H1 (cell line): ENCODE measurements around the gene DGKD. TPM values are rescaled to one million over a fixed set of nuclear protein-coding genes. Genes with fewer than 3 reads are reported as not detected.

Experiments used
- CTCF ChIA-PET: fragments of 300-600 bp; sonication (Branson Sonifier 250); formaldehyde crosslinking; loops from one replicate; lab custom pipeline; 2021; ENCODE audit not compliant: partially characterized antibody; lab: Charles Lee
- POLR2A ChIA-PET: fragments of 300-600 bp; sonication (Branson Sonifier 250); formaldehyde crosslinking; loops from one replicate; lab custom pipeline; 2021; ENCODE audit warnings: inconsistent platforms; ENCODE audit not compliant: partially characterized antibody; lab: Charles Lee
- DNase-seq, 2 experiments: peaks; one replicate each; pipeline versions ENCODE4 v3.0.0 to v3.0.0-alpha.2; 2010 to 2022; ENCODE audit warnings: low spot score in 2 of 2, low read depth in 1 of 2, mixed read lengths in 1 of 2
- FAIRE-seq: peaks from 2 replicates; lab custom pipeline; 2011; peaks lifted over from hg19 to GRCh38; lab: Jason Lieb, UNC
- H2AFZ ChIP-seq: 2 replicates; pipeline ENCODE4 v1.8.1; 2012; ENCODE audit warnings: low read length, inconsistent platforms
- H2AK5ac ChIP-seq: 2 replicates; pipeline ENCODE4 v1.6.1; 2013; ENCODE audit warnings: low read depth, low read length
- H2BK120ac ChIP-seq: replicated peaks from 2 replicates; pipeline ENCODE3; 2013; ENCODE audit warnings: low read depth, low read length, inconsistent platforms
- H2BK12ac ChIP-seq: 2 replicates; pipeline ENCODE4 v1.6.1; 2013; ENCODE audit warnings: low read depth, low read length
- H2BK15ac ChIP-seq: 2 replicates; pipeline ENCODE4 v1.6.1; 2013; ENCODE audit warnings: low read length
- H2BK20ac ChIP-seq: 2 replicates; pipeline ENCODE4 v1.6.1; 2013; ENCODE audit warnings: low read length
- H2BK5ac ChIP-seq: 2 replicates; pipeline ENCODE4 v1.6.1; 2013; ENCODE audit warnings: low read depth, low read length
- H3K14ac ChIP-seq: 2 replicates; pipeline ENCODE4 v1.6.1; 2013; ENCODE audit warnings: inconsistent platforms; ENCODE audit not compliant: insufficient read length
- H3K18ac ChIP-seq: 2 replicates; pipeline ENCODE4 v1.6.1; 2013; ENCODE audit warnings: low read length; ENCODE audit errors: extremely low read depth
- H3K23ac ChIP-seq: 2 replicates; pipeline ENCODE4 v1.6.1; 2013; ENCODE audit warnings: inconsistent platforms; ENCODE audit not compliant: insufficient read length
- H3K23me2 ChIP-seq: 2 replicates; pipeline ENCODE4 v1.6.1; 2013; ENCODE audit warnings: low read depth, low read length
- H3K27ac ChIP-seq: 2 replicates; pipeline ENCODE4 v1.6.1; 2011; ENCODE audit warnings: low read depth, low read length, inconsistent platforms
- H3K27me3 ChIP-seq, 4 experiments: replicated peaks in 1 of 4; 1 replicate in 1 of 4; 2 replicates in 3 of 4; pipeline versions ENCODE4 v1.6.1 to v1.8.1; 2011 to 2013; ENCODE audit warnings: low read length in 3 of 4, mild to moderate bottlenecking in 3 of 4, inconsistent platforms in 2 of 4, mixed read lengths in 2 of 4, moderate library complexity in 1 of 4; ENCODE audit not compliant: control insufficient read depth in 3 of 4, insufficient read depth in 3 of 4; ENCODE audit errors: extremely low read depth in 1 of 4
- H3K36me3 ChIP-seq, 4 experiments: 2 replicates each; pipeline versions ENCODE4 v1.6.1 to v1.8.1; 2011 to 2013; ENCODE audit warnings: mild to moderate bottlenecking in 4 of 4, low read length in 3 of 4, moderate library complexity in 2 of 4, control low read depth in 1 of 4, inconsistent platforms in 1 of 4; ENCODE audit not compliant: insufficient read depth in 4 of 4, control insufficient read depth in 2 of 4
- H3K4ac ChIP-seq: replicated peaks from 2 replicates; pipeline ENCODE3; 2013; ENCODE audit warnings: low read length, low read depth, mixed read lengths, inconsistent platforms; ENCODE audit not compliant: insufficient read length
- H3K4me1 ChIP-seq, 4 experiments: replicated peaks in 1 of 4; 1 replicate in 1 of 4; 2 replicates in 3 of 4; pipeline versions ENCODE4 v1.6.1 to v1.8.1; 2011 to 2013; ENCODE audit warnings: low read length in 3 of 4, inconsistent platforms in 2 of 4, mixed read lengths in 1 of 4; ENCODE audit not compliant: insufficient read depth in 4 of 4, control insufficient read depth in 3 of 4
- H3K4me2 ChIP-seq, 2 experiments: 2 replicates each; pipeline versions ENCODE4 v1.6.1 to v1.8.1; 2011 to 2013; ENCODE audit warnings: low read depth in 2 of 2, low read length in 2 of 2, control low read depth in 1 of 2, inconsistent platforms in 1 of 2, mild to moderate bottlenecking in 1 of 2; ENCODE audit not compliant: insufficient read depth in 1 of 2
- H3K4me3 ChIP-seq, 4 experiments: fragments of 200-600, 300-600 bp in 1 of 4; sonication (generic), shearing (Covaris generic), sonication (Bioruptor Twin) in 1 of 4; 2 replicates each; pipeline versions ENCODE4 v1.5.1 to v1.8.1; 2011 to 2016; ENCODE audit warnings: low read length in 4 of 4, low read depth in 3 of 4, control low read depth in 2 of 4, inconsistent platforms in 2 of 4, mild to moderate bottlenecking in 2 of 4, mixed read lengths in 1 of 4, moderate library complexity in 1 of 4; ENCODE audit not compliant: insufficient read depth in 2 of 4; ENCODE audit errors: extremely low read depth in 1 of 4
- H3K56ac ChIP-seq: replicated peaks from 2 replicates; pipeline ENCODE3; 2013; ENCODE audit warnings: low read depth, mild to moderate bottlenecking, mixed read lengths, low read length, inconsistent platforms; ENCODE audit not compliant: insufficient read length
- H3K79me1 ChIP-seq: 2 replicates; pipeline ENCODE4 v1.6.1; 2013; ENCODE audit warnings: low read depth, low read length, control low read depth
- H3K79me2 ChIP-seq, 2 experiments: 2 replicates each; pipeline versions ENCODE4 v1.6.1 to v1.8.1; 2012 to 2013; ENCODE audit warnings: low read length in 2 of 2, mild to moderate bottlenecking in 2 of 2, inconsistent platforms in 1 of 2; ENCODE audit not compliant: insufficient read depth in 2 of 2, control insufficient read depth in 1 of 2
- H3K9ac ChIP-seq, 4 experiments: replicated peaks in 1 of 4; 1 replicate in 1 of 4; 2 replicates in 3 of 4; pipeline versions ENCODE4 v1.6.1 to v1.8.1; 2011 to 2013; ENCODE audit warnings: low read depth in 3 of 4, low read length in 3 of 4, control low read depth in 2 of 4, mild to moderate bottlenecking in 2 of 4, moderate library complexity in 2 of 4, inconsistent platforms in 1 of 4; ENCODE audit errors: extremely low read depth in 1 of 4
- H3K9me3 ChIP-seq, 2 experiments: 2 replicates each; pipeline versions ENCODE4 v1.6.1 to v1.8.1; 2012 to 2013; ENCODE audit warnings: mild to moderate bottlenecking in 2 of 2, moderate library complexity in 2 of 2, control low read depth in 1 of 2, inconsistent platforms in 1 of 2, low read depth in 1 of 2, low read length in 1 of 2, mixed read lengths in 1 of 2; ENCODE audit not compliant: insufficient read depth in 2 of 2
- H4K20me1 ChIP-seq, 2 experiments: replicated peaks in 1 of 2; 2 replicates each; pipeline versions ENCODE3 to v1.8.1; 2011 to 2013; ENCODE audit warnings: inconsistent platforms in 2 of 2, low read length in 2 of 2, mild to moderate bottlenecking in 1 of 2; ENCODE audit not compliant: insufficient read depth in 2 of 2, control insufficient read depth in 1 of 2
- H4K5ac ChIP-seq: 2 replicates; pipeline ENCODE4 v1.6.1; 2013; ENCODE audit warnings: low read length, low read depth, mixed read lengths, inconsistent platforms; ENCODE audit not compliant: insufficient read length
- H4K8ac ChIP-seq: 2 replicates; pipeline ENCODE4 v1.8.0; 2013; ENCODE audit warnings: mild to moderate bottlenecking, moderate library complexity, low read length, inconsistent platforms; ENCODE audit not compliant: insufficient read depth; ENCODE audit errors: extremely low read depth
- H4K91ac ChIP-seq: replicated peaks from 2 replicates; pipeline ENCODE3; 2013; ENCODE audit warnings: low read length, mixed read lengths, inconsistent platforms; ENCODE audit not compliant: insufficient read length
- BACH1 ChIP-seq: IDR thresholded peaks from 2 replicates; pipeline ENCODE4 v1.6.1; 2012; ENCODE audit warnings: low read length, improper control_type of control experiment
- CBX8 ChIP-seq: fragments of 300-800, 300-1000 bp; sonication (generic); IDR thresholded peaks from 2 replicates; pipeline ENCODE4 v1.7.1; 2016; ENCODE audit warnings: low read depth, low read length, borderline replicate concordance
- CHD2 ChIP-seq: IDR thresholded peaks from 2 replicates; pipeline ENCODE4 v1.6.1; 2012; ENCODE audit warnings: low read length, improper control_type of control experiment
- E2F6 ChIP-seq: IDR thresholded peaks from 2 replicates; pipeline ENCODE4 v1.6.1; 2012; ENCODE audit warnings: inconsistent platforms
- EP300 ChIP-seq, 2 experiments: IDR thresholded peaks; 1 replicate in 1 of 2; 2 replicates in 1 of 2; pipeline ENCODE4 v1.6.1; 2011 to 2012; ENCODE audit warnings: low read depth in 2 of 2, low read length in 2 of 2, mild to moderate bottlenecking in 2 of 2, borderline replicate concordance in 1 of 2, inconsistent platforms in 1 of 2, moderate library complexity in 1 of 2
- NANOG ChIP-seq: IDR thresholded peaks from 2 replicates; pipeline ENCODE4 v1.6.1; 2011; ENCODE audit warnings: low read length, low read depth, mild to moderate bottlenecking, inconsistent platforms; ENCODE audit not compliant: insufficient read depth, poor library complexity, severe bottlenecking
- POLR2A ChIP-seq, 2 experiments: IDR thresholded peaks; 1 replicate in 1 of 2; 2 replicates in 1 of 2; pipeline ENCODE4 v1.6.1; 2011; ENCODE audit warnings: low read depth in 2 of 2, low read length in 2 of 2, mild to moderate bottlenecking in 2 of 2; ENCODE audit errors: control extremely low read depth in 1 of 2
- RBBP5 ChIP-seq: IDR thresholded peaks from 2 replicates; pipeline ENCODE4 v1.7.1; 2012; ENCODE audit warnings: low read depth, mild to moderate bottlenecking, inconsistent platforms, low read length, moderate library complexity, borderline replicate concordance
- SIN3A ChIP-seq, 2 experiments: IDR thresholded peaks in 1 of 2; conservative IDR thresholded peaks in 1 of 2; 2 replicates each; pipeline ENCODE4 v1.6.1; 2011 to 2012; ENCODE audit warnings: low read length in 2 of 2, improper control_type of control experiment in 1 of 2, low read depth in 1 of 2, mild to moderate bottlenecking in 1 of 2
- SP2 ChIP-seq: IDR thresholded peaks from 2 replicates; pipeline ENCODE4 v1.6.1; 2012; ENCODE audit warnings: mild to moderate bottlenecking, low read length, inconsistent platforms
- SP4 ChIP-seq: IDR thresholded peaks from 2 replicates; pipeline ENCODE4 v1.6.1; 2012; ENCODE audit warnings: low read length, inconsistent platforms
- YY1 ChIP-seq: IDR thresholded peaks from 2 replicates; pipeline ENCODE4 v1.6.1; 2011; ENCODE audit warnings: low read depth, mild to moderate bottlenecking, low read length
- WGBS, 2 experiments: shearing (Covaris generic) in 1 of 2; methylation state at CpG; one replicate each; pipeline versions ENCODE4 v1.1.6 to v1.1.7; 2013 to 2015; ENCODE audit warnings: low lambda C conversion rate in 2 of 2, mixed read lengths in 2 of 2, inconsistent platforms in 1 of 2, low coverage in 1 of 2, missing lambda C conversion rate in 1 of 2; ENCODE audit not compliant: insufficient replicate concordance in 2 of 2, insufficient coverage in 1 of 2, insufficient read length in 1 of 2; ENCODE audit errors: extremely low coverage in 1 of 2, missing lambda C conversion rate in 1 of 2; 5-methylcytosine and 5-hydroxymethylcytosine counted together
- polyA plus RNA-seq, 7 experiments: library from polyadenylated mRNA; depleted of rRNA in 3 of 7; stranded (reverse) in 5 of 7; unstranded in 2 of 7; fragments of >200 nt in 5 of 7; fragments of 200-250 nt in 2 of 7; gene quantifications; 1 replicate in 5 of 7; 2 replicates in 1 of 7; 4 replicates in 1 of 7; pipeline versions ENCODE4 v1.2.1 to v1.2.3, GENCODE V29; 2011 to 2013; ENCODE audit warnings: missing spikeins in 2 of 7, mixed read lengths in 2 of 7
- total RNA-seq: library from RNA; stranded (reverse); fragmentation: NEBNext Ultra II Directional; extraction: Animal tissue kit (Norgen Biotek cat#: 25700); gene quantifications from 2 replicates; pipeline ENCODE4 v1.2.1, GENCODE V29; 2021

DGKD gene
- total and polyA plus RNA-seq, 2 of the 8 experiments (the other 6 are each of a cell fraction or from before 2014, with no cell fraction given): 7.7 to 30.9 TPM

DNA sequence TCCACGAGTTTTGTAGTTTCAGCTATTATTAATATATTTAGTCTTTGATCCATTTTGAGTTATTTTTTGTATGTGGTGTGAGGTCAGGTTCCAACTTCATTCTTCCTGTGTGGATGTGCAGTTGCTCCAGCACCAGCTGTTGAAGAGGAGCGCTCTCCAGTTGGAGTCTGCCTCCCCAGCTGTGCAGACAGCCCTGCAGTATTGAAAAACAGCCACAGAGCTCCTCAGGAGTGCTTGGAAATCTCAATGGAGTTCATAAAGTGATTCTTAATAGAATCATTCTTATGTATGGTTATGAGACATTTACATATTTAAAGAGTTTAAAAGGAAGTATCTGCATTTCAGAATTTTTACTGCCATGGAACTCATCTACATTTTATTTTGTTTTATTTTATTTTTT, 17.3 kb downstream of the DGKD start:
- Histone ChIP-seq H3K4ac (no peak overlapping the region), H4K5ac (no peak overlapping the region), H3K27ac (no peak overlapping the region), H2BK20ac (no peak overlapping the region), H3K9me3 (no peaks in the 10 kb centered on the region), H3K27me3 (no peaks in the 10 kb centered on the region; a peak in 1 of 7 replicates), H2BK15ac (no peak overlapping the region), H3K23me2 (no peaks in the 10 kb centered on the region), H4K91ac (no peak overlapping the region), H2AFZ (no peak overlapping the region), H4K8ac (no peak overlapping the region), H3K4me1 (peaks cover 0 to 9% (median 3%) of the 10 kb centered on the region in 4 experiments; a peak in 5 of 7 replicates), H3K18ac (no peak overlapping the region), H3K79me1 (no peaks in the 10 kb centered on the region), H2BK5ac (no peak overlapping the region), H3K56ac (no peak overlapping the region), H3K14ac (no peak overlapping the region), H3K4me2 (no peak overlapping the region), H3K23ac (no peak overlapping the region), H2BK120ac (no peak overlapping the region), H2AK5ac (no peak overlapping the region), H3K79me2 (no peaks in the 10 kb centered on the region), H3K36me3 (no peaks in the 10 kb centered on the region), H4K20me1 (peaks cover 0 to 2% of the 10 kb centered on the region in 2 experiments), H3K9ac (no peak overlapping the region), H2BK12ac (no peak overlapping the region), H3K4me3 (no peak overlapping the region)
- FAIRE-seq (no peak), DNase-seq (no peak)
- TF ChIP-seq POLR2A (IDR thresholded peaks at IDR 0.05; ENCODE audit: control extremely low read depth in 1 of 2, low read depth in 2 of 2, low read length in 2 of 2): no peak
- TF ChIP-seq SIN3A (conservative IDR thresholded peaks at IDR 0.05 in 1 of 2, IDR thresholded peaks at IDR 0.05 in 1 of 2; ENCODE audit: low read depth in 1 of 2, low read length in 2 of 2): no peak
- no peak for TF ChIP-seq BACH1
- no peak for TF ChIP-seq YY1
- no peak for TF ChIP-seq SP4
- TF ChIP-seq CHD2: no peak
- TF ChIP-seq SP2: no peak
- no peak for TF ChIP-seq NANOG
- no peak for TF ChIP-seq RBBP5
- no peak for TF ChIP-seq E2F6
- no peak for TF ChIP-seq CBX8
- TF ChIP-seq EP300 (IDR thresholded peaks at IDR 0.05; ENCODE audit: borderline replicate concordance in 1 of 2, low read depth in 2 of 2, low read length in 2 of 2): no peak
- ChIA-PET CTCF (interaction anchor here (1.0 to 2.0 kb wide), 2 partner anchors 14 to 73 kb away, joined by 3 to 5 read pairs; no protein-coding TSS in a partner anchor), POLR2A (no interaction called here)
- 83% methylated on average over 2 of the region's 2 CpGs; no CpG with 5 or more reads in 1 of the 2 experiments for whole genome bisulfite sequencing, 2 experiments
